ENCODE measurements around the gene SND1. TPM values are rescaled to one million over a fixed set of nuclear protein-coding genes. Genes with fewer than 3 reads are reported as not detected.

Gene SND1
- total and polyA plus RNA-seq, 4 donors: 59.4 to 214 (median 84.1) TPM

GRCh38 chr7:127680983-127681382, 29.0 kb downstream of the SND1 start (continued):
- no peak for TF ChIP-seq REST (IDR thresholded peaks at IDR 0.05)
- no peak for TF ChIP-seq JUND (IDR thresholded peaks at IDR 0.05)

- H3K36me3 ChIP-seq (ENCODE audit: control insufficient read depth in 4 of 4, insufficient read depth in 3 of 4, low read depth in 1 of 4, low read length in 3 of 4): peaks cover 0 to 10% (median 4%) of the 10 kb centered on the region in 4 donors
Observed at GRCh38 chr7:127682140-127682539, 30.1 kb downstream of the SND1 start.

More at GRCh38 chr7:127682140-127682539, 30.1 kb downstream of the SND1 start:
- Histone ChIP-seq H3K9ac (ENCODE audit: low read depth in 1 of 2, low read length in 2 of 2) (no peak overlapping the region), H3K27ac (ENCODE audit: low read depth in 1 of 2, low read length in 2 of 2) (no peak overlapping the region), H3K4me3 (ENCODE audit: low read depth in 1 of 3, low read length in 3 of 3) (no peak overlapping the region), H3K27me3 (ENCODE audit: control insufficient read depth in 4 of 4, insufficient read depth in 4 of 4, low read length in 3 of 4) (no peaks in the 10 kb centered on the region), H3K4me1 (ENCODE audit: control insufficient read depth in 4 of 4, insufficient read depth in 4 of 4, low read length in 3 of 4) (peaks cover 2 to 15% (median 4%) of the 10 kb centered on the region in 4 donors), H3K9me3 (ENCODE audit: control insufficient read depth in 4 of 4, low read length in 3 of 4) (no peaks in the 10 kb centered on the region)
- 48% methylated on average over 2 of the region's 2 CpGs for WGBS
- TF ChIP-seq SP1 (IDR thresholded peaks at IDR 0.05) (no peak), REST (IDR thresholded peaks at IDR 0.05) (no peak), RXRA (IDR thresholded peaks at IDR 0.05) (peak in 1 of 2 donors; percentile 20), ZBTB33 (IDR thresholded peaks at IDR 0.05) (no peak), TAF1 (conservative IDR thresholded peaks at IDR 0.05) (no peak)
- TF ChIP-seq, protein P1, sequence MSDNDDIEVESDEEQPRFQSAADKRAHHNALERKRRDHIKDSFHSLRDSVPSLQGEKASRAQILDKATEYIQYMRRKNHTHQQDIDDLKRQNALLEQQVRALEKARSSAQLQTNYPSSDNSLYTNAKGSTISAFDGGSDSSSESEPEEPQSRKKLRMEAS (IDR thresholded peaks at IDR 0.05): no peak
- no peak for DNase-seq (ENCODE audit: low spot score)

All from liver (tissue), 9 donors.